ENCODE measurements around the gene NCKAP5L.
A peak's percentile ranks its signal among the peaks of the same experiment; 100 is the strongest.
"Not testable (repeated sequence)": the region's sequence is repeated elsewhere in the genome, so short reads cannot be mapped to it uniquely, and the experiment has no call there.

The NCKAP5L gene

GRCh38 chr12:49796606-49797448, 31.4 kb downstream of the NCKAP5L start:
- DNase-seq = no peak

GRCh38 chr12:49796155-49796554, 32.1 kb downstream of the NCKAP5L start:
- DNase-seq = no peak

- no peak for DNase-seq
These were observed 32.5 kb downstream of the NCKAP5L start for GRCh38 chr12:49795654-49796105.

- DNase-seq = no peak
These were observed 33.2 kb downstream of the NCKAP5L start for GRCh38 chr12:49794811-49795653.

GRCh38 chr12:49794021-49794420, 34.2 kb downstream of the NCKAP5L start:
- no peak for DNase-seq

- no peak for DNase-seq
These were observed 34.6 kb downstream of the NCKAP5L start for GRCh38 chr12:49793620-49794019.

GRCh38 chr12:49792976-49793580, 35.1 kb downstream of the NCKAP5L start:
- DNase-seq = no peak

GRCh38 chr12:49792181-49792970, 35.8 kb downstream of the NCKAP5L start:
- DNase-seq = no peak

- no peak for DNase-seq
These were observed 36.5 kb downstream of the NCKAP5L start for GRCh38 chr12:49791700-49792099.

GRCh38 chr12:49790741-49791555, 37.3 kb downstream of the NCKAP5L start:
- no peak for DNase-seq

- no peak for DNase-seq
These were observed 38.2 kb downstream of the NCKAP5L start for GRCh38 chr12:49789992-49790391.

- no peak for DNase-seq
These were observed 40.5 kb downstream of the NCKAP5L start for GRCh38 chr12:49787672-49788071.

- no peak for DNase-seq
These were observed 43.3 kb downstream of the NCKAP5L start for GRCh38 chr12:49784756-49785409.

GRCh38 chr12:49783917-49784676, 44.1 kb downstream of the NCKAP5L start:
- no peak for DNase-seq

- DNase-seq = not testable (repeated sequence)
These were observed 47.3 kb downstream of the NCKAP5L start for GRCh38 chr12:49780914-49781313.

GRCh38 chr12:49779581-49779980, 48.6 kb downstream of the NCKAP5L start:
- DNase-seq = no peak

- DNase-seq = peak; percentile 92
These were observed 50.1 kb downstream of the NCKAP5L start for GRCh38 chr12:49777800-49778748.

- DNase-seq = no peak
These were observed 50.9 kb downstream of the NCKAP5L start for GRCh38 chr12:49777341-49777740.

GRCh38 chr12:49776858-49777257, 51.4 kb downstream of the NCKAP5L start:
- DNase-seq = no peak

Measured in activated effector memory CD4-positive, alpha-beta T cell treated with anti-CD3 and anti-CD28 coated beads, Interleukin-2, amount 50 U/mL, for 16 hours (primary cell).